Stomach smooth muscle (tissue), 2 donors: ENCODE measurements around the gene KCNN1.
A peak's percentile ranks its signal among the peaks of the same experiment; 100 is the strongest.

Experiments used
- H3K27ac ChIP-seq: one replicate; pipeline ENCODE4 v1.7.0; 2013; ENCODE audit warnings: mild to moderate bottlenecking, low read length, inconsistent platforms
- H3K27me3 ChIP-seq, 2 donors: one replicate each; pipeline ENCODE4 v1.7.0; 2013; ENCODE audit warnings: low read length in 2 of 2; ENCODE audit not compliant: insufficient read depth in 2 of 2, control insufficient read depth in 1 of 2
- H3K36me3 ChIP-seq, 2 donors: one replicate each; pipeline ENCODE4 v1.7.0; 2013; ENCODE audit warnings: low read length in 2 of 2; ENCODE audit not compliant: control insufficient read depth in 2 of 2, insufficient read depth in 2 of 2
- H3K4me1 ChIP-seq: one replicate; pipeline ENCODE4 v1.7.0; 2013; ENCODE audit warnings: low read length; ENCODE audit not compliant: control insufficient read depth, insufficient read depth
- H3K4me3 ChIP-seq, 2 donors: one replicate each; pipeline ENCODE4 v1.7.0; 2013; ENCODE audit warnings: low read length in 2 of 2
- H3K9ac ChIP-seq, 2 donors: one replicate each; pipeline ENCODE4 v1.7.0; 2013; ENCODE audit warnings: low read length in 2 of 2, mild to moderate bottlenecking in 1 of 2
- H3K9me3 ChIP-seq, 2 donors: one replicate each; pipeline ENCODE4 v1.7.0; 2013; ENCODE audit warnings: low read length in 2 of 2; ENCODE audit not compliant: control insufficient read depth in 2 of 2
- donor health status: healthy.
- donor health status: Pancreatic carcinoma.

The KCNN1 gene

GRCh38 chr19:17993076-17993813 is 26.3 kb downstream of the KCNN1 start:
- no peaks in the 10 kb centered on the region for H3K4me1 ChIP-seq
- H3K9ac ChIP-seq: no peak overlapping the region
- H3K27ac ChIP-seq: no peak overlapping the region
- H3K9me3 ChIP-seq: no peaks in the 10 kb centered on the region
- no peak overlapping the region for H3K4me3 ChIP-seq
- no peaks in the 10 kb centered on the region for H3K36me3 ChIP-seq
- no peaks in the 10 kb centered on the region for H3K27me3 ChIP-seq

- Histone ChIP-seq H3K27me3 (no peaks in the 10 kb centered on the region), H3K4me3 (no peak overlapping the region), H3K27ac (no peak overlapping the region), H3K4me1 (peaks cover 9% of the 10 kb centered on the region), H3K9ac (no peak overlapping the region), H3K36me3 (no peaks in the 10 kb centered on the region), H3K9me3 (no peaks in the 10 kb centered on the region)
Measured at GRCh38 chr19:17996826-17997316, 30.0 kb downstream of the KCNN1 start.

- Histone ChIP-seq H3K27me3 (no peaks in the 10 kb centered on the region), H3K4me3 (no peak overlapping the region), H3K4me1 (peaks cover 16% of the 10 kb centered on the region), H3K9me3 (no peaks in the 10 kb centered on the region), H3K9ac (no peak overlapping the region), H3K27ac (no peak overlapping the region), H3K36me3 (no peaks in the 10 kb centered on the region)
Measured at GRCh38 chr19:17997969-17998826, 31.3 kb downstream of the KCNN1 start.

GRCh38 chr19:17998827-17999150 is 31.9 kb downstream of the KCNN1 start:
- no peak overlapping the region for H3K4me3 ChIP-seq
- H3K4me1 ChIP-seq: peaks cover 16% of the 10 kb centered on the region
- H3K27ac ChIP-seq: no peak overlapping the region
- H3K27me3 ChIP-seq: no peaks in the 10 kb centered on the region
- no peak overlapping the region for H3K9ac ChIP-seq
- H3K9me3 ChIP-seq: no peaks in the 10 kb centered on the region
- no peaks in the 10 kb centered on the region for H3K36me3 ChIP-seq

- H3K36me3 ChIP-seq: no peaks in the 10 kb centered on the region
- no peaks in the 10 kb centered on the region for H3K9me3 ChIP-seq
- H3K4me1 ChIP-seq: peaks cover 16% of the 10 kb centered on the region
- peak overlapping the region; percentile 67 for H3K27ac ChIP-seq
- no peaks in the 10 kb centered on the region for H3K27me3 ChIP-seq
- H3K9ac ChIP-seq: peak overlapping the region in 1 of 2 donors; percentile 33
- no peak overlapping the region for H3K4me3 ChIP-seq
Measured at GRCh38 chr19:17999684-18000479, 33.0 kb downstream of the KCNN1 start.

GRCh38 chr19:18000480-18000914 is 33.6 kb downstream of the KCNN1 start:
- Histone ChIP-seq H3K9ac (peak overlapping the region; percentile 13 to 33), H3K4me1 (peaks cover 16% of the 10 kb centered on the region), H3K4me3 (peak overlapping the region; percentile 24 to 77)

GRCh38 chr19:18000915-18001776 is 34.2 kb downstream of the KCNN1 start:
- peak overlapping the region; percentile 49 to 68 for H3K9ac ChIP-seq
- peaks cover 16% of the 10 kb centered on the region for H3K4me1 ChIP-seq
- peak overlapping the region; percentile 67 for H3K27ac ChIP-seq
- H3K27me3 ChIP-seq: no peaks in the 10 kb centered on the region
- H3K4me3 ChIP-seq: peak overlapping the region; percentile 24 to 77
- H3K36me3 ChIP-seq: no peaks in the 10 kb centered on the region
- no peaks in the 10 kb centered on the region for H3K9me3 ChIP-seq

More at GRCh38 chr19:18000480-18000914, 33.6 kb downstream of the KCNN1 start:
- H3K27ac ChIP-seq: peak overlapping the region; percentile 67
- H3K9me3 ChIP-seq: no peaks in the 10 kb centered on the region
- no peaks in the 10 kb centered on the region for H3K36me3 ChIP-seq
- no peaks in the 10 kb centered on the region for H3K27me3 ChIP-seq

- Histone ChIP-seq H3K4me1 (peaks cover 16% of the 10 kb centered on the region), H3K36me3 (no peaks in the 10 kb centered on the region), H3K4me3 (peak overlapping the region; percentile 14 to 77), H3K9ac (peak overlapping the region; percentile 49 to 68), H3K27ac (peak overlapping the region; percentile 18), H3K27me3 (no peaks in the 10 kb centered on the region), H3K9me3 (no peaks in the 10 kb centered on the region)
Measured at GRCh38 chr19:18001777-18002345, 35.0 kb downstream of the KCNN1 start.

GRCh38 chr19:18002347-18002850 is 35.5 kb downstream of the KCNN1 start:
- Histone ChIP-seq H3K4me1 (peaks cover 18% of the 10 kb centered on the region), H3K27me3 (no peaks in the 10 kb centered on the region), H3K27ac (no peak overlapping the region), H3K4me3 (peak overlapping the region; percentile 14 to 77), H3K9ac (peak overlapping the region in 1 of 2 donors; percentile 49), H3K9me3 (no peaks in the 10 kb centered on the region), H3K36me3 (no peaks in the 10 kb centered on the region)
